Activated T-cell treated with anti-CD3 and anti-CD28 coated beads, Interleukin-2, amount 50 U/mL, for 4 hours (primary cell): ENCODE data around the gene SETD2. TPM values are rescaled to one million over a fixed set of nuclear protein-coding genes. Genes with fewer than 3 reads are reported as not detected.

Experiments used
- ATAC-seq, 2 donors: fragments of 200-7000 bp; cut with Tn5 transposase; one replicate each; pipeline ENCODE4 v1.10.0; 2021
- DNase-seq: peaks from one replicate; pipeline ENCODE4 v3.0.0-alpha.2; 2020
- H3K27me3 Mint-ChIP-seq: one replicate; pipeline ENCODE4 v1.8.0; 2021; ENCODE audit warnings: low read depth, mixed read lengths
- H3K36me3 Mint-ChIP-seq: one replicate; pipeline ENCODE4 v1.8.0; 2022; ENCODE audit warnings: mixed read lengths; ENCODE audit not compliant: insufficient read depth
- H3K4me1 Mint-ChIP-seq: one replicate; pipeline ENCODE4 v1.8.0; 2021; ENCODE audit warnings: low read depth, mixed read lengths
- H3K4me3 Mint-ChIP-seq: one replicate; pipeline ENCODE4 v1.8.0; 2021; ENCODE audit warnings: mild to moderate bottlenecking, moderate library complexity, mixed read lengths
- H3K9me3 Mint-ChIP-seq: one replicate; pipeline ENCODE4 v1.8.0; 2021; ENCODE audit warnings: mixed read lengths
- total RNA-seq, 3 donors: library from RNA; stranded (reverse); gene quantifications; one replicate each; pipeline ENCODE4 v1.2.1, GENCODE V29; 2021

Gene SETD2
- total RNA-seq, 3 donors from 2014 or later: 28.6 to 31.9 (median 30.1) TPM

DNA sequence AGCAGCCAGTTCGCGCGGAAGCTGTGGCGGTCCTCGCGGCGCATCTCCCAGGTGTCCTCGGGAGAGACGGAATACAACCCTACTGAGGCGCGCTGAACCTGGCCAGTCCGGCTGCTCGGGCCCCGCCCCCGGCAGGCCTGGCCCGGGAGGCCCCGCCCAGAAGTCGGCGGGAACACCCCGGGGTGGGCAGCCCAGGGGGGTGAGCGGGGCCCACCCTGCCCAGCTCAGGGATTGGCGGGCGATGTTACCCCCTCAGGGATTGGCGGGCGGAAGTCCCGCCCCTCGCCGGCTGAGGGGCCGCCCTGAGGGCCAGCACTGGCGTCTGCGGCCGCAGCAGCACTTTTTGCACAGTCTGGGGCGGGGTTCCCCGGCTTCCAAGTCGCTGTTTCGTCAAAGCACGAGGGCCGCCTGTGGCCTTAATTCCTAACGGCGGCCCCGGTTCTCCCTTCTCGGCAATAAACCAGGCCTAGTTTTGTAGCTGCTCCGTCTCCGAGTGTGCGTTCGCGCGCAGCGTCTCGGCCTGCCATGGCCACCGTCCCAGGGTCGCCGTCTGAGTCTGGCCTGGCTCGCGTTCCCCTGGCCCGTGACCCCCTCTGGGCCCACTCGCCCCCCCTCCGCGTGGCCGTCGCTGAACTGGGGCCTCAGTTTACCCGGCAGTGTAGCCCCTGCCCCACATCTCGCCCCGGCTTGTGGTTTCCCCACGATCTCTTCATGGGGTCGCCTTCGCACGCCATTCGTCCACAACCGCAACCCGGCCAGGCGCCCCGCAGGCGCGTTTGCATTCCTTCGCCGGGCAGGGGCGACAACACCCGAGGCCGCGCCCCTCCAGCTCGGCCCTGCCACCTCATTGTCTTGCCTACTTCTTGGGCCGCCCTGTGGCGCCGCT lies 154.4 kb downstream of the SETD2 start:
- ATAC-seq (peak; percentile 89 to 93), DNase-seq (peak; percentile 57)
- Mint-ChIP-seq H3K9me3 (no peaks in the 10 kb centered on the region), H3K4me3 (peak overlapping the region; percentile 62), H3K36me3 (peaks cover 13% of the 10 kb centered on the region), H3K27me3 (no peaks in the 10 kb centered on the region), H3K4me1 (peaks cover 8% of the 10 kb centered on the region)

DNA sequence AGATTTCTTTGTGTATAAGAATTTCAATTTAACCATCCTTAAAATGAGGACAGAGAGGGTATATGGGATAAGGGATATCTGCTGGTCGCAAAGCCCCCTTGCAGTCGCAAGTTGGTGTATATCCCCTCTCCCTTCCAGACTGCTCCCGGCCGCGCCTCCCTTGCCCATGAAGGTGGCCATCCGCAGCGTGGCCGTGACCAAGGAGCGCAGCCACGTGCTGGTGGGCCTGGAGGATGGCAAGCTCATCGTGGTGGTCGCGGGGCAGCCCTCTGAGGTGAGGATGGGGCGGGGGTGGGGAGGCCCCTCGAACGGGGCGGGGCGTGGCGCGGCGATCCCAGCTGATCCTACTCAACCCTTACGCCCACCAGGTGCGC lies 155.1 kb downstream of the SETD2 start:
- no peak for ATAC-seq
- DNase-seq: no peak

DNA sequence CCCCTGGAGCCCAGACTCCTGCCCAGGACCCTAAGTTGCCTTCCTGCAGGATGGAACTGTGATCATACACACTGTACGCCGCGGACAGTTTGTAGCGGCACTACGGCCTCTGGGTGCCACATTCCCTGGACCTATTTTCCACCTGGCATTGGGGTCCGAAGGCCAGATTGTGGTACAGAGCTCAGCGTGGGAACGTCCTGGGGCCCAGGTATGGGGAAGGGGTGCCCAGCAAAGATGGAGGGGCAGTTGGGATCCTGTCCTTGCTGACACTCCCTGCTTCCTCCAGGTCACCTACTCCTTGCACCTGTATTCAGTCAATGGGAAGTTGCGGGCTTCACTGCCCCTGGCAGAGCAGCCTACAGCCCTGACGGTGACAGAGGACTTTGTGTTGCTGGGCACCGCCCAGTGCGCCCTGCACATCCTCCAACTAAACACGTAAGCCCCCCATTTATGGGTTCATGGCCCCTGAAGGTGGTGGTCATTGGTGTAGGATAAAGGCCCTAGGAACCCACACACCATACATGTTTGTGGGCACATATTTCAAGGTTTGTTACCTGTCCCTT lies 155.6 kb downstream of the SETD2 start:
- H3K9me3 Mint-ChIP-seq: no peaks in the 10 kb centered on the region
- peaks cover 21% of the 10 kb centered on the region for H3K36me3 Mint-ChIP-seq
- peak overlapping the region; percentile 16 for H3K4me3 Mint-ChIP-seq
- peaks cover 6% of the 10 kb centered on the region for H3K4me1 Mint-ChIP-seq
- ATAC-seq: no peak
- no peaks in the 10 kb centered on the region for H3K27me3 Mint-ChIP-seq
- DNase-seq: no peak

More for the DNA sequence above, 155.1 kb downstream of the SETD2 start:
- no peaks in the 10 kb centered on the region for H3K9me3 Mint-ChIP-seq
- peaks cover 16% of the 10 kb centered on the region for H3K36me3 Mint-ChIP-seq
- H3K4me1 Mint-ChIP-seq: peaks cover 6% of the 10 kb centered on the region
- peak overlapping the region; percentile 16 for H3K4me3 Mint-ChIP-seq
- H3K27me3 Mint-ChIP-seq: no peaks in the 10 kb centered on the region

DNA sequence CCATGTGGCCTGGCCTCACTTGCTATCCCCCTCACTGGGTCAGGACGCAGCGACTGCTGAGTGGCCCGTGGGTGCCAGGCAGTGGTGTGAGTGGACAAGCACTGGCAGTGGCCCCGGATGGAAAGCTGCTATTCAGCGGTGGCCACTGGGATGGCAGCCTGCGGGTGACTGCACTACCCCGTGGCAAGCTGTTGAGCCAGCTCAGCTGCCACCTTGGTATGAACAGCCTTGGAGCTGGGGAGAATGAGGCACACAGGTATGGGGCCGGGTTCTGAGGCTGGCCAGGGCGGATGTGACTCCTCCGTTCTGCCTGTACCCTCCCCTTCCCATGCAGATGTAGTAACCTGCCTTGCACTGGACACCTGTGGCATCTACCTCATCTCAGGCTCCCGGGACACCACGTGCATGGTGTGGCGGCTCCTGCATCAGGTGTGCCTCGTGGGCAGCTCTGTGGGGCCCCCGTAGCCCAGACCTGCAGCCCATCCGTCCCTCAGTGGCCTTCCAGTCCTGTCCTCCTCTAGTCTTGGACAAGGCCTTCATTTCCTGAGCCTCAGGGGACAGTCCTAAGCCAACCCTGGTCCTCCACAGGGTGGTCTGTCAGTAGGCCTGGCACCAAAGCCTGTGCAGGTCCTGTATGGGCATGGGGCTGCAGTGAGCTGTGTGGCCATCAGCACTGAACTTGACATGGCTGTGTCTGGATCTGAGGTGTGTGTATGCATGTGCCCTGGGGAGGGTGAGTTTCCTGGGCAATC lies 156.3 kb downstream of the SETD2 start:
- no peaks in the 10 kb centered on the region for H3K27me3 Mint-ChIP-seq
- DNase-seq: no peak

GRCh38 chr3:47007001-47007400 lies 156.9 kb downstream of the SETD2 start:
- Mint-ChIP-seq H3K9me3 (no peaks in the 10 kb centered on the region), H3K4me1 (peaks cover 6% of the 10 kb centered on the region), H3K4me3 (no peak overlapping the region), H3K36me3 (peaks cover 27% of the 10 kb centered on the region), H3K27me3 (no peaks in the 10 kb centered on the region)
- DNase-seq (no peak), ATAC-seq (no peak)

More for the DNA sequence above, 156.3 kb downstream of the SETD2 start:
- H3K36me3 Mint-ChIP-seq: peaks cover 25% of the 10 kb centered on the region
- H3K4me1 Mint-ChIP-seq: peaks cover 6% of the 10 kb centered on the region
- H3K4me3 Mint-ChIP-seq: no peak overlapping the region
- no peaks in the 10 kb centered on the region for H3K9me3 Mint-ChIP-seq
- ATAC-seq: no peak

GRCh38 chr3:47006145-47006651 lies 157.7 kb downstream of the SETD2 start:
- DNase-seq (no peak), ATAC-seq (no peak)
- no peaks in the 10 kb centered on the region for H3K27me3 Mint-ChIP-seq
- H3K4me3 Mint-ChIP-seq: no peak overlapping the region
- H3K36me3 Mint-ChIP-seq: peaks cover 24% of the 10 kb centered on the region
- no peaks in the 10 kb centered on the region for H3K9me3 Mint-ChIP-seq
- peaks cover 4% of the 10 kb centered on the region for H3K4me1 Mint-ChIP-seq

DNA sequence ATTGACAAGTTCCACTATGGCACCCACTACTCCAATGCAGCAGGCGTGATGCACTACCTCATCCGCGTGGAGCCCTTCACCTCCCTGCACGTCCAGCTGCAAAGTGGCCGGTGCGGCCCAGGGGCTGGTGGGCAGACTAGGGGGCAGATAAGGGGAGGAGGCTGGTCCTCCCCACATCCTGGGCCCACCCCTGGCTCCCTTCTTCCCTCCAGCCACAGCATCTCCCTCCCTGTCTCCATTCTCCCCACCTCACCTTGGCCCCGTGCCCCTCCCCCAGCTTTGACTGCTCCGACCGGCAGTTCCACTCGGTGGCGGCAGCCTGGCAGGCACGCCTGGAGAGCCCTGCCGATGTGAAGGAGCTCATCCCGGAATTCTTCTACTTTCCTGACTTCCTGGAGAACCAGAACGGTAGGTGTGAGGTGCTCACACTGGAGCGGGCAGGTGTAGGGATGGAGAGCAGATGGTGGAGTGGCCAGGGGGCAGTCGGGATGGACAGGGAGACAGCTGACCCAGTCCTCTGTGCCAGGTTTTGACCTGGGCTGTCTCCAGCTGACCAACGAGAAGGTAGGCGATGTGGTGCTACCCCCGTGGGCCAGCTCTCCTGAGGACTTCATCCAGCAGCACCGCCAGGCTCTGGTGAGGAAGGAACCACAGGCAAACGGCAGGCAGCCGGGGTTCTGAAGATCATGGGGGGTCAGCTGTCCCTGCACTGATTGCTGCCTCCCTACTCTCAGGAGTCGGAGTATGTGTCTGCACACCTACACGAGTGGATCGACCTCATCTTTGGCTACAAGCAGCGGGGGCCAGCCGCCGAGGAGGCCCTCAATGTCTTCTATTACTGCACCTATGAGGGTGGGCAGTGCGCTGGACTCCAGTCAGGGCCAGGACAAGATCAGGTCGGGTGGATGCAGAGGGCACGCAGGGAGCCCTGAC lies 158.4 kb downstream of the SETD2 start:
- Mint-ChIP-seq H3K4me1 (peaks cover 3% of the 10 kb centered on the region), H3K27me3 (no peaks in the 10 kb centered on the region), H3K9me3 (no peaks in the 10 kb centered on the region), H3K4me3 (no peak overlapping the region), H3K36me3 (peaks cover 24% of the 10 kb centered on the region)
- DNase-seq (no peak), ATAC-seq (no peak)

DNA sequence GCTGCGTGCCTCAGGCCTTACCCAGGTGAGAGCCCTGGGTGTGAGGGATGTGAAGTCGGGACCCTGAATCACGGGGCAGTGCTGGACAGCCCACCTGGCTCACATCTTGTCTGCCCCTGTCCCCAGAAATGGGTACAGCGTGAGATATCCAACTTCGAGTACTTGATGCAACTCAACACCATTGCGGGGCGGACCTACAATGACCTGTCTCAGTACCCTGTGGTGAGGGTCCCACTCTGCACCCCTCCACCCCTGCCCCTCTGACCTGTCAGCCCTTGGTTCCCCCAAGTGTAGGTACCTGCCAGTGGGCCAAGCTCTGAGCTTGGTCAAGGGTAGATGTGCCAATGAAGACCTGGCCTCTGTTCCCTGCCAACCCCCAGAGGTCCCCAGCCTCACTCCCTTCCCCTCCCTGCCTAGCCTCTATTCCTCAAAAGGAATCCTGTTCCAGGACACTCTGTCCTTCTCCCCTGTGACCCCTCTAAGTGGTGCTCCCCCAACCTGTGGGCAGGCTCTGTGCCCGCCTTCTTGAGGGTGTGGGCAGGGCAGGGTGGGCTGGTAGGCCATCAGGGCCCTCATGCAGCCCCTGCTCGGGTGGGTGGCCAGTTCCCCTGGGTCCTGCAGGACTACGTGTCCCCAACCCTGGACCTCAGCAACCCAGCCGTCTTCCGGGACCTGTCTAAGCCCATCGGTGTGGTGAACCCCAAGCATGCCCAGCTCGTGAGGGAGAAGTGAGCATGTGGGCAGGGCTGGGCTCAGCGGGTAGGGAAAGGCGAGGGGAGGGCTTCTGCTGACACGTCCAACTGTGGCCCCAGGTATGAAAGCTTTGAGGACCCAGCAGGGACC lies 159.3 kb downstream of the SETD2 start:
- Mint-ChIP-seq H3K27me3 (no peaks in the 10 kb centered on the region), H3K4me3 (no peak overlapping the region), H3K9me3 (no peaks in the 10 kb centered on the region), H3K4me1 (no peaks in the 10 kb centered on the region), H3K36me3 (peaks cover 28% of the 10 kb centered on the region)
- DNase-seq (no peak), ATAC-seq (no peak)

- Mint-ChIP-seq H3K36me3 (peaks cover 28% of the 10 kb centered on the region), H3K27me3 (no peaks in the 10 kb centered on the region), H3K4me1 (no peaks in the 10 kb centered on the region), H3K4me3 (no peak overlapping the region), H3K9me3 (no peaks in the 10 kb centered on the region)
- DNase-seq (no peak), ATAC-seq (no peak)
These were observed 160.2 kb downstream of the SETD2 start for GRCh38 chr3:47003461-47004368.

DNA sequence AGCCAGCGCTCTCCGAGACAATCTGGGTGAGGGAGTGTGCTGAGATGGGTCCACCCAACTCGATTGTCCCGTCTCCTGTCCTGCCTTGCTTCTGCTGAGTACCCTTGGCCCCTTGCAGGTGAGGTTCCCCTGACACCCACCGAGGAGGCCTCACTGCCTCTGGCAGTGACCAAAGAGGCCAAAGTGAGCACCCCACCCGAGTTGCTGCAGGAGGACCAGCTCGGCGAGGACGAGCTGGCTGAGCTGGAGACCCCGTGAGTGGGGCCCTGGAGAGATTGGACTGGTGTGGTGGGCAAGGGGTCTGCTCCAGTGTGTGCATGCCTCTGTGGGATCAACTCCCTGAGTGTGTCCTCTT lies 160.9 kb downstream of the SETD2 start:
- H3K36me3 Mint-ChIP-seq: peaks cover 31% of the 10 kb centered on the region
- DNase-seq (no peak), ATAC-seq (no peak)
- peaks cover 5% of the 10 kb centered on the region for H3K4me1 Mint-ChIP-seq
- no peaks in the 10 kb centered on the region for H3K27me3 Mint-ChIP-seq
- H3K4me3 Mint-ChIP-seq: no peak overlapping the region
- no peaks in the 10 kb centered on the region for H3K9me3 Mint-ChIP-seq

DNA sequence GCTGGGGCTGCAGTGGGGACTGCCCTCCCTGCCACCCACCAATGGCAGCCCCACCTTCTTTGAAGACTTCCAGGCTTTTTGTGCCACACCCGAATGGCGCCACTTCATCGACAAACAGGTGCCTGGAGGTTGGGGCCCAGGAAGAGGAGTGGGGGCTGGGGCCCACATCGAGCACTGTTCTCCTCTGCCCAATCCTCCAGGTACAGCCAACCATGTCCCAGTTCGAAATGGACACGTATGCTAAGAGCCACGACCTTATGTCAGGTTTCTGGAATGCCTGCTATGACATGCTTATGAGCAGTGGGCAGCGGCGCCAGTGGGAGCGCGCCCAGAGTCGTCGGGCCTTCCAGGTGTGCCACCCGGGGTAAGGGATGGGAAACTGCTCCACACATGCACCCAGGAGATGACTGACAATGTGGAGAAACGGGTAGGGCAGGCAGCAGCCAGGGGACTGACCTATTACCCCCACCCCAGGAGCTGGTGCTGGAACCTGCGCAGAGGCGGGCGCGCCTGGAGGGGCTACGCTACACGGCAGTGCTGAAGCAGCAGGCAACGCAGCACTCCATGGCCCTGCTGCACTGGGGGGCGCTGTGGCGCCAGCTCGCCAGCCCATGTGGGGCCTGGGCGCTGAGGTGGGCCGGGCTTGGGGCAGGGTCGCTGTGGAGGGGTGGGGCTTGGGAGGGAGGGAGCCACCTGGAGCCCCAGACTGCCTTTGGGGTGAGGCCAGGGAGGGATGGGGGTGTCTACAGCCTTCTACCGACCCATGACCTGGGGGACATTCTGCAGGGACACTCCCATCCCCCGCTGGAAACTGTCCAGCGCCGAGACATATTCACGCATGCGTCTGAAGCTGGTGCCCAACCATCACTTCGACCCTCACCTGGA lies 161.5 kb downstream of the SETD2 start:
- H3K4me1 Mint-ChIP-seq: peaks cover 6% of the 10 kb centered on the region
- no peak overlapping the region for H3K4me3 Mint-ChIP-seq
- no peaks in the 10 kb centered on the region for H3K27me3 Mint-ChIP-seq
- no peak for ATAC-seq
- H3K36me3 Mint-ChIP-seq: peaks cover 31% of the 10 kb centered on the region
- no peak for DNase-seq
- H3K9me3 Mint-ChIP-seq: no peaks in the 10 kb centered on the region
